Hepatocyte (in vitro differentiated cells): ENCODE data around the gene GRID2. TPM values are rescaled to one million over a fixed set of nuclear protein-coding genes. Genes with fewer than 3 reads are reported as not detected.

Experiments
- DNase-seq: peaks from one replicate; pipeline ENCODE4 v3.0.0-alpha.2; 2016; ENCODE audit warnings: low spot score
- H2AFZ ChIP-seq: fragments of 200-600 bp; sonication (generic); 2 replicates; pipeline ENCODE4 v1.6.0; 2016; ENCODE audit warnings: antibody characterized with exemption, mild to moderate bottlenecking
- H3K27ac ChIP-seq: fragments of 200-600 bp; sonication (generic); 2 replicates; pipeline ENCODE4 v1.5.1; 2016; ENCODE audit warnings: mild to moderate bottlenecking
- H3K27me3 ChIP-seq: fragments of 200-600 bp; sonication (generic); 2 replicates; pipeline ENCODE4 v1.6.1; 2016
- H3K36me3 ChIP-seq: fragments of 200-600 bp; sonication (generic); replicated peaks from 2 replicates; pipeline ENCODE4 v1.5.1; 2016; ENCODE audit warnings: low read depth; ENCODE audit not compliant: insufficient read depth
- H3K4me1 ChIP-seq: fragments of 200-600 bp; sonication (generic); 2 replicates; pipeline ENCODE4 v1.5.1; 2016; ENCODE audit warnings: mild to moderate bottlenecking, moderate library complexity; ENCODE audit not compliant: insufficient read depth
- H3K4me2 ChIP-seq: fragments of 200-600 bp; sonication (generic); 2 replicates; pipeline ENCODE4 v1.6.0; 2016
- H3K4me3 ChIP-seq: fragments of 200-600 bp; sonication (generic); 2 replicates; pipeline ENCODE4 v1.5.1; 2016; ENCODE audit warnings: mild to moderate bottlenecking
- H3K79me2 ChIP-seq: fragments of 200-600 bp; sonication (generic); 2 replicates; pipeline ENCODE4 v1.6.0; 2017; ENCODE audit warnings: mild to moderate bottlenecking
- H3K9me2 ChIP-seq: fragments of 200-600 bp; sonication (generic); replicated peaks from 2 replicates; pipeline ENCODE4 v1.6.0; 2017; ENCODE audit warnings: mild to moderate bottlenecking; ENCODE audit not compliant: insufficient read depth
- H3K9me3 ChIP-seq: fragments of 200-600 bp; sonication (generic); 2 replicates; pipeline ENCODE4 v1.5.1; 2016; ENCODE audit warnings: low read depth, mild to moderate bottlenecking
- H4K20me1 ChIP-seq: fragments of 200-600 bp; sonication (generic); 2 replicates; pipeline ENCODE4 v1.6.0; 2016; ENCODE audit warnings: mild to moderate bottlenecking; ENCODE audit not compliant: insufficient read depth, poor library complexity, severe bottlenecking
- CTCF ChIP-seq: fragments of 200-600 bp; sonication (generic); IDR thresholded peaks from 2 replicates; pipeline ENCODE4 v1.5.1; 2016; ENCODE audit warnings: antibody characterized with exemption, mild to moderate bottlenecking; ENCODE audit not compliant: poor library complexity
- EZH2 ChIP-seq: fragments of 200-600 bp; sonication (generic); IDR thresholded peaks from 2 replicates; pipeline ENCODE4 v1.6.1; 2016; ENCODE audit warnings: antibody characterized with exemption, mild to moderate bottlenecking, borderline replicate concordance
- EZH2phosphoT487 ChIP-seq: fragments of 200-600 bp; sonication (generic); IDR thresholded peaks from one replicate; pipeline ENCODE4 v1.6.1; 2018; ENCODE audit warnings: antibody characterized with exemption, mild to moderate bottlenecking, low read depth, moderate library complexity; ENCODE audit not compliant: unreplicated experiment, severe bottlenecking
- WGBS: methylation state at CpG from one replicate; pipeline ENCODE4 v1.1.6; 2016; ENCODE audit warnings: low lambda C conversion rate; ENCODE audit errors: missing lambda C conversion rate; 5-methylcytosine and 5-hydroxymethylcytosine counted together
- polyA plus RNA-seq: library from polyadenylated mRNA; unstranded; fragments of >200 nt; fragmentation: Nextera tagmentation; extraction: Ambion mirVana; gene quantifications from 2 replicates; pipeline ENCODE4 v1.2.1, GENCODE V29; 2016
- total RNA-seq: library from RNA; depleted of rRNA; stranded (reverse); fragments of >200 nt; gene quantifications from 2 replicates; pipeline ENCODE4 v1.2.3, GENCODE V29; 2014

GRID2 gene
- total and polyA plus RNA-seq, 2 experiments from 2014 or later, result 0.53 to 3.5 TPM

GRCh38 chr4:92646826-92647225 lies 343.1 kb downstream of the GRID2 start:
- no peak overlapping the region for H2AFZ ChIP-seq
- WGBS, result 81% methylated on average over 2 of the region's 2 CpGs
- H3K79me2 ChIP-seq, result no peaks in the 10 kb centered on the region

DNA sequence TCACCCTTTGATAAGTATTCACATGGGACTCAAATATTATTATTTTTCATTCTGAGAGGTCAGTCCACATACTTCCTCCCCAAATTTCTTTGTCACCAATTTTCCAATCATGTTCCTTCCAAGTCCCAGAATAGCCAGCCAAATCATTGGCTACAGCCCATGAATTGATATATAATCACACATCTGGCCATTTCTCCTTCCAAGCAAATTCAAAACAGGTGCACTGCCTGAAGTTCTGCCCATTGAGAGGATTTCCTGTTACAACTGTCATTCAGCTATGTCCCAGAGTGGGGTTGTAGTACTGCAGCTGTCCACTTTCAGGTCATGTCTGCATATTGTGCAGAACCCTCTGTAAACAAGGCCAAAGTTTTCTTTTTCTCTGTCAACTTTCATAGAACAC lies 347.8 kb downstream of the GRID2 start:
- DNase-seq, result no peak
- Histone ChIP-seq H3K79me2 (no peaks in the 10 kb centered on the region), H3K4me2 (no peak overlapping the region), H4K20me1 (no peaks in the 10 kb centered on the region), H3K4me1 (no peaks in the 10 kb centered on the region), H3K27ac (no peak overlapping the region), H3K27me3 (no peaks in the 10 kb centered on the region), H3K4me3 (no peak overlapping the region), H2AFZ (no peak overlapping the region), H3K9me2 (no peaks in the 10 kb centered on the region), H3K36me3 (no peaks in the 10 kb centered on the region), H3K9me3 (no peaks in the 10 kb centered on the region)
- no peak for TF ChIP-seq EZH2phosphoT487
- TF ChIP-seq CTCF, result no peak
- TF ChIP-seq EZH2, result no peak

More at GRCh38 chr4:92646826-92647225, 343.1 kb downstream of the GRID2 start:
- Histone ChIP-seq H3K27me3 (no peaks in the 10 kb centered on the region), H3K4me1 (no peaks in the 10 kb centered on the region), H4K20me1 (no peaks in the 10 kb centered on the region), H3K27ac (no peak overlapping the region), H3K9me3 (no peaks in the 10 kb centered on the region), H3K4me3 (no peak overlapping the region), H3K36me3 (no peaks in the 10 kb centered on the region), H3K4me2 (no peak overlapping the region), H3K9me2 (no peaks in the 10 kb centered on the region)
- no peak for TF ChIP-seq CTCF
- no peak for TF ChIP-seq EZH2
- DNase-seq, result no peak

- DNase-seq, result no peak
- no peaks in the 10 kb centered on the region for H3K79me2 ChIP-seq
- H3K9me2 ChIP-seq, result no peaks in the 10 kb centered on the region
- no peak overlapping the region for H3K4me3 ChIP-seq
- no peak overlapping the region for H2AFZ ChIP-seq
- no peaks in the 10 kb centered on the region for H3K36me3 ChIP-seq
- H3K4me2 ChIP-seq, result no peak overlapping the region
- no peaks in the 10 kb centered on the region for H4K20me1 ChIP-seq
- H3K9me3 ChIP-seq, result no peaks in the 10 kb centered on the region
- no peaks in the 10 kb centered on the region for H3K27me3 ChIP-seq
- H3K4me1 ChIP-seq, result no peaks in the 10 kb centered on the region
- no peak overlapping the region for H3K27ac ChIP-seq
- no peak for TF ChIP-seq CTCF
- no peak for TF ChIP-seq EZH2
- no peak for TF ChIP-seq EZH2phosphoT487
These were observed 350.3 kb downstream of the GRID2 start for GRCh38 chr4:92654084-92654483.

DNA sequence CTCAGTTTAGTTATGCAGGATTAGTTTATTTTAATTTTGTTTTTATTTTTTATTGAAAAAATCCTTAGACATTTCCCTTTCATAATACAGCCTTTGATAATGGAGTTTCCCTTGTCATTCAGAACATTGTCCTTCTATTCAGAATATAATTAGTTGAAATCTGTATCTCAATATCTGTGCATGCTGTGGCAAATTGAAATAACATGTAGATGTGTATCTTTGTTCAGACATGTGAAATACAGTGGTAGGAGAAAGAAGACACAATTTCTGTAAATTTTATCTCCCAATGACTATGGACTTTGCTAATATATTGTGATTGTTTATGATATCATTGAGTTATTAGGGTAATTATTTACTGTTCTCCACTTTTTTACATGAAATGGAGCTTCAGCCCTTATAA lies 353.9 kb downstream of the GRID2 start:
- Histone ChIP-seq H3K79me2 (no peaks in the 10 kb centered on the region), H3K4me2 (no peak overlapping the region), H3K4me3 (no peak overlapping the region), H3K9me2 (no peaks in the 10 kb centered on the region), H3K36me3 (no peaks in the 10 kb centered on the region), H3K27ac (no peak overlapping the region), H4K20me1 (no peaks in the 10 kb centered on the region), H3K27me3 (no peaks in the 10 kb centered on the region), H3K9me3 (no peaks in the 10 kb centered on the region), H2AFZ (no peak overlapping the region), H3K4me1 (no peaks in the 10 kb centered on the region)
- TF ChIP-seq EZH2, result no peak
- no peak for DNase-seq
